WTC11 (cell line): ENCODE results near the gene CXCL3. TPM values are rescaled to one million over a fixed set of nuclear protein-coding genes. Genes with fewer than 3 reads are reported as not detected.

Experiments
- ATF6 ChIP-seq: sonication (generic); formaldehyde crosslinking; IDR thresholded peaks from 2 replicates; pipeline ENCODE4 v1.8.1; 2023; ENCODE audit warnings: mild to moderate bottlenecking, missing genetic modification reagents
- E2F5 ChIP-seq: sonication (generic); formaldehyde crosslinking; IDR thresholded peaks from 2 replicates; pipeline ENCODE4 v1.8.1; 2022; ENCODE audit warnings: mild to moderate bottlenecking, moderate library complexity, missing genetic modification reagents
- ELF4 ChIP-seq: sonication (generic); formaldehyde crosslinking; IDR thresholded peaks from 2 replicates; pipeline ENCODE4 v1.8.1; 2022; ENCODE audit warnings: low read depth, mild to moderate bottlenecking, moderate library complexity, missing genetic modification reagents
- ESRRA ChIP-seq: sonication (generic); formaldehyde crosslinking; IDR thresholded peaks from 2 replicates; pipeline ENCODE4 v1.8.1; 2022; ENCODE audit warnings: mild to moderate bottlenecking, missing genetic modification reagents, borderline replicate concordance
- FOXJ3 ChIP-seq: sonication (generic); formaldehyde crosslinking; IDR thresholded peaks from 2 replicates; pipeline ENCODE4 v1.9.0; 2021; ENCODE audit warnings: missing genetic modification reagents, mild to moderate bottlenecking, borderline replicate concordance
- GABPB1 ChIP-seq: sonication (generic); formaldehyde crosslinking; IDR thresholded peaks from 2 replicates; pipeline ENCODE4 v1.8.1; 2023; ENCODE audit warnings: mild to moderate bottlenecking, missing genetic modification reagents
- JAZF1 ChIP-seq: fragments of 250-450 bp; sonication (Bioruptor Pico); IDR thresholded peaks from 2 replicates; pipeline ENCODE4 v1.9.0; 2021; ENCODE audit warnings: moderate library complexity, mild to moderate bottlenecking, inconsistent platforms
- KAT7 ChIP-seq: sonication (generic); formaldehyde crosslinking; IDR thresholded peaks from 2 replicates; pipeline ENCODE4 v1.8.1; 2023; ENCODE audit warnings: missing genetic modification reagents, mild to moderate bottlenecking, borderline replicate concordance
- MAX ChIP-seq: sonication (generic); formaldehyde crosslinking; IDR thresholded peaks from 2 replicates; pipeline ENCODE4 v1.8.0; 2022; ENCODE audit warnings: mild to moderate bottlenecking, missing genetic modification reagents
- MXD4 ChIP-seq: fragments of 250-450 bp; sonication (Bioruptor Pico); IDR thresholded peaks from 2 replicates; pipeline ENCODE4 v1.8.0; 2021; ENCODE audit warnings: mild to moderate bottlenecking, moderate library complexity, borderline replicate concordance
- NR3C1 ChIP-seq: sonication (generic); formaldehyde crosslinking; conservative IDR thresholded peaks from 2 replicates; pipeline ENCODE4 v1.8.1; 2023; ENCODE audit warnings: low read depth, mild to moderate bottlenecking, missing genetic modification reagents
- OVOL2 ChIP-seq: fragments of 250-450 bp; sonication (Bioruptor Pico); IDR thresholded peaks from 2 replicates; pipeline ENCODE4 v1.9.0; 2021; ENCODE audit warnings: mild to moderate bottlenecking, borderline replicate concordance
- PRRX2 ChIP-seq: fragments of 250-450 bp; sonication (Bioruptor Pico); IDR thresholded peaks from 2 replicates; pipeline ENCODE4 v1.8.0; 2021; ENCODE audit warnings: mild to moderate bottlenecking
- RORB ChIP-seq: fragments of 250-450 bp; sonication (Bioruptor Pico); IDR thresholded peaks from 2 replicates; pipeline ENCODE4 v1.9.0; 2021; ENCODE audit warnings: mild to moderate bottlenecking
- SMAD3 ChIP-seq: sonication (generic); formaldehyde crosslinking; IDR thresholded peaks from 2 replicates; pipeline ENCODE4 v1.8.0; 2022; ENCODE audit warnings: missing genetic modification reagents, mild to moderate bottlenecking, borderline replicate concordance
- SOX15 ChIP-seq: fragments of 250-450 bp; sonication (Bioruptor Pico); IDR thresholded peaks from 2 replicates; pipeline ENCODE4 v1.9.0; 2021; ENCODE audit warnings: mild to moderate bottlenecking
- TEAD1 ChIP-seq: sonication (generic); formaldehyde crosslinking; IDR thresholded peaks from 2 replicates; pipeline ENCODE4 v1.8.0; 2022; ENCODE audit warnings: mild to moderate bottlenecking, missing genetic modification reagents
- TEAD4 ChIP-seq: sonication (generic); formaldehyde crosslinking; IDR thresholded peaks from 2 replicates; pipeline ENCODE4 v1.8.0; 2022; ENCODE audit warnings: mild to moderate bottlenecking, missing genetic modification reagents
- TP53 ChIP-seq: sonication (generic); formaldehyde crosslinking; IDR thresholded peaks from 2 replicates; pipeline ENCODE4 v1.8.1; 2023; ENCODE audit warnings: mild to moderate bottlenecking, missing genetic modification reagents
- USF1 ChIP-seq: sonication (generic); formaldehyde crosslinking; IDR thresholded peaks from 2 replicates; pipeline ENCODE4 v1.8.0; 2022; ENCODE audit warnings: mild to moderate bottlenecking, missing genetic modification reagents
- ZBTB21 ChIP-seq: sonication (generic); formaldehyde crosslinking; IDR thresholded peaks from 2 replicates; pipeline ENCODE4 v1.8.1; 2023; ENCODE audit warnings: mild to moderate bottlenecking, missing genetic modification reagents, borderline replicate concordance
- ZNF219 ChIP-seq: sonication (generic); formaldehyde crosslinking; IDR thresholded peaks from 2 replicates; pipeline ENCODE4 v1.8.0; 2023; ENCODE audit warnings: missing genetic modification reagents, mild to moderate bottlenecking, borderline replicate concordance
- ZNF232 ChIP-seq: sonication (generic); formaldehyde crosslinking; IDR thresholded peaks from 2 replicates; pipeline ENCODE4 v1.8.0; 2022; ENCODE audit warnings: mild to moderate bottlenecking, missing genetic modification reagents
- ZNF263 ChIP-seq: sonication (generic); formaldehyde crosslinking; IDR thresholded peaks from 2 replicates; pipeline ENCODE4 v1.8.1; 2022; ENCODE audit warnings: low read depth, mild to moderate bottlenecking, moderate library complexity, missing genetic modification reagents
- ZNF281 ChIP-seq: sonication (generic); formaldehyde crosslinking; IDR thresholded peaks from 2 replicates; pipeline ENCODE4 v1.8.0; 2023; ENCODE audit warnings: mild to moderate bottlenecking, missing genetic modification reagents
- ZNF416 ChIP-seq: fragments of 250-450 bp; sonication (Bioruptor Pico); IDR thresholded peaks from 2 replicates; pipeline ENCODE4 v1.9.0; 2021; ENCODE audit warnings: mild to moderate bottlenecking, inconsistent platforms
- ZNF423 ChIP-seq: fragments of 250-450 bp; sonication (Bioruptor Pico); IDR thresholded peaks from 2 replicates; pipeline ENCODE4 v2.1.2; 2022; ENCODE audit warnings: mild to moderate bottlenecking, moderate library complexity
- ZNF532 ChIP-seq: fragments of 250-450 bp; sonication (Bioruptor Pico); IDR thresholded peaks from 2 replicates; pipeline ENCODE4 v1.9.0; 2021; ENCODE audit warnings: mild to moderate bottlenecking, borderline replicate concordance
- total RNA-seq: library from RNA; stranded (reverse); gene quantifications from 3 replicates; pipeline ENCODE4 v1.2.3, GENCODE V29; 2021

Gene CXCL3
- total RNA-seq, 1 experiment from 2014 or later: 3.5 TPM

- TF ChIP-seq ZNF281 (CRISPR knock-in tag) (peak; percentile 26; the same call in 1 of the 2 replicates), PRRX2 (CRISPR knock-in tag) (no peak), OVOL2 (no peak), RORB (no peak), ZNF232 (CRISPR knock-in tag) (peak; percentile 61; the same call in 1 of the 2 replicates), ELF4 (CRISPR knock-in tag) (no peak), FOXJ3 (no peak), TEAD1 (peak; percentile 66; the same call in 1 of the 2 replicates), TP53 (CRISPR knock-in tag) (peak; percentile 73; the same call in 1 of the 2 replicates), JAZF1 (CRISPR knock-in tag) (no peak), MXD4 (no peak), E2F5 (peak; percentile 55; the same call in 1 of the 2 replicates), ATF6 (no peak), GABPB1 (CRISPR knock-in tag) (no peak), ZNF532 (CRISPR knock-in tag) (no peak), ZNF416 (CRISPR knock-in tag) (no peak), TEAD4 (CRISPR knock-in tag) (peak; percentile 45; the same call in 1 of the 2 replicates), NR3C1 (CRISPR knock-in tag) (0 out of 2 replicates have a peak, but pooled peaks have one; percentile 27), MAX (CRISPR knock-in tag) (peak; percentile 95), ZNF423 (no peak), ZNF263 (peak; percentile 74), SMAD3 (CRISPR knock-in tag) (peak; percentile 50; the same call in 1 of the 2 replicates), ZBTB21 (CRISPR knock-in tag) (peak; percentile 59; the same call in 1 of the 2 replicates), USF1 (CRISPR knock-in tag) (peak; percentile 52; the same call in 1 of the 2 replicates), KAT7 (CRISPR knock-in tag) (peak; percentile 86; the same call in 1 of the 2 replicates), SOX15 (CRISPR knock-in tag) (no peak), ZNF219 (CRISPR knock-in tag) (no peak; the same call in 1 of the 2 replicates), ESRRA (CRISPR knock-in tag) (peak; percentile 74)
Observed at GRCh38 chr4:73998040-73999011, 40.2 kb downstream of the CXCL3 start, which contains the start of gene CXCL5 (continued).
